B cell (primary cell): Measurements from ENCODE around the gene TENM3.

ENCODE experiments used
- CTCF ChIP-seq: fragments of 200-600 bp; IDR thresholded peaks from one replicate; pipeline ENCODE4 v1.8.0; 2022; ENCODE audit warnings: antibody characterized with exemption, mild to moderate bottlenecking
- EZH2 ChIP-seq: IDR thresholded peaks from 2 replicates; pipeline ENCODE4 v1.6.1; 2012; ENCODE audit warnings: borderline replicate concordance, low read depth, mild to moderate bottlenecking, moderate library complexity, low read length; ENCODE audit not compliant: insufficient read depth, poor library complexity, severe bottlenecking

- TF ChIP-seq CTCF, result no peak
- no peak for TF ChIP-seq EZH2
Measured at GRCh38 chr4:182494103-182494502, 250.9 kb downstream of the TENM3 start.
